ENCODE measurements around the gene SPRR2D.
"Not testable (repeated sequence)": the region's sequence is repeated elsewhere in the genome, so short reads cannot be mapped to it uniquely, and the experiment has no call there.

SPRR2D gene

DNA sequence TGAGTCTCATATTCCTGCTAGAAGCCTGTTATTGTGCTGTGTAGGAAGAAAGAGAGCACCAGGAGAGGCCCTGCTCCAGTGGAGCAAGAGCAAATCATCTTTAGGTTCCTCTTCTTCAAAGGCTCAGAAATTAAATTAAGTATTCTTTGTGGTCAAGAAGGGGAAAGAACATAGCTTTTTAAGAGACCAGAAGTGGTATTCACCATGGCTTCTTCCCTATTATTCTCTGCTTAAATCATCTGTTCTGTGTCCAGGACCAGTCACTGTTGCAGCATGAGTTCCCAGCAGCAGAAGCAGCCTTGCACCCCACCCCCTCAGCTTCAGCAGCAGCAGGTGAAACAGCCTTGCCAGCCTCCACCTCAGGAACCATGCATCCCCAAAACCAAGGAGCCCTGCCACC lies 8.8 kb downstream of the SPRR2D start:
- TF ChIP-seq ZNF274 (IDR thresholded peaks at IDR 0.05; ENCODE audit: low read depth, low read length), result no peak
- H3K4me3 ChIP-seq (ENCODE audit: low read length), result no peak overlapping the region

DNA sequence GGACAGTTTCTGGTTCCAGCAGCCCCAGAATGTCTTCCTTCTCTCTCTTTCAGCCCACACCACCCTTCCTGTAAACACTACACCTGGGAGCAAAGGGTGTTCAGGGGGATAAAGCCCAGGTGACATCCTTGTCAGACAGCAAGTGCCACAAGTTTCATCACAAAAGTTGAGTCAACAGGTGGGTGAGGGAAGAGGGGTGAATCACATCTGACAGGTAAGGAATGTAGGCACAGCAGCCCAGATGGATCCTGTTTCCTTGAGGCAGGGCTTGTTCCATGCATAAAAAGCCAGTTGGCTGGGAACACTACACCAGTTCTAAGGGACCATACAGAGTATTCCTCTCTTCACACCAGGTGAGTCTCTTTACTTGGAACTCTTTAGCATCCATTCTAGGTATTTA lies 10.0 kb downstream of the SPRR2D start, which contains the start of gene SPRR1B:
Gene SPRR1B, plus strand, starts transcription at position 309 of the 400 bp plus-strand sequence. CDS start 1,143 bp downstream, outside the sequence.
- TF ChIP-seq ZNF274 (IDR thresholded peaks at IDR 0.05; ENCODE audit: low read depth, low read length), result no peak
- H3K4me3 ChIP-seq (ENCODE audit: low read length), result no peak within 1 kb of the TSS

DNA sequence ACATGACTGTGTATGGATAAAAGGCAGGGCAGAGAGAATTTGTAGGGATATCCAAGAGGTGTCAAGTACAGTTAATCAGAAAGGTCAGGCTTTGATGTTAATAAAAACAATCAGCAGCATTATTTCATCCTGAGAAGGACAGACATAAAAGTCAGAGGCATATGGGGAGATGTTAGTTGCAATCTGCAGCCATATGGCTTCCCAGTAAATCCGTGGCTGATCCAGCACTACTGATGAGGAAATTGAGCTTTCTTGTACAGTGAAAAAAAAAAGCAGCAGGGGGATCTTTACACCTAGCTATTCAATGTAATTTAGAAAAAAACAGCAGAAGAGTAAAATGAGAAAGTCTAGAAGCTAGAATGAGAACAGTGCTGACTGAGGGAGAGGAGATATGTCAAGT lies 12.2 kb downstream of the SPRR2D start:
- no peak for TF ChIP-seq ZNF274 (IDR thresholded peaks at IDR 0.05; ENCODE audit: low read depth, low read length)
- H3K4me3 ChIP-seq (ENCODE audit: low read length), result no peak overlapping the region

DNA sequence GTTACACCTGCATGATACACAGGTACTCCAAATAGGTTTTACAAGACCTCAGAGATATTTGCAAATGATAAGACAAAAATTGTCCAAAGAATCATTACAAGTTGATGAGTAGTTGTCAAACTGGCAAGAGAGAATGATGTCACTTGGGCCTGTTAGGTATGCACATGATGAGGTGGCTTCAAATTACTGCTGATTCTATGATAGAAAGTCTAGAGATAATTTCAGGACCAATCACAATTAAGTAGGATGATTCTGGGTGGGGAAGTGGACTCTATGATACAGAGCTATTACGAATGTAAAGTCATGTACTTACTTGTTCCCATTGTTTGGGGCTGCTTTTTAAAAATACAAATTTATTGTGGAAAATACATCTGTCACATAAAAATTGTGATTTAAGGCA lies 15.1 kb downstream of the SPRR2D start:
- TF ChIP-seq ZNF274 (IDR thresholded peaks at IDR 0.05; ENCODE audit: low read depth, low read length), result no peak
- H3K4me3 ChIP-seq (ENCODE audit: low read length), result no peak overlapping the region

DNA sequence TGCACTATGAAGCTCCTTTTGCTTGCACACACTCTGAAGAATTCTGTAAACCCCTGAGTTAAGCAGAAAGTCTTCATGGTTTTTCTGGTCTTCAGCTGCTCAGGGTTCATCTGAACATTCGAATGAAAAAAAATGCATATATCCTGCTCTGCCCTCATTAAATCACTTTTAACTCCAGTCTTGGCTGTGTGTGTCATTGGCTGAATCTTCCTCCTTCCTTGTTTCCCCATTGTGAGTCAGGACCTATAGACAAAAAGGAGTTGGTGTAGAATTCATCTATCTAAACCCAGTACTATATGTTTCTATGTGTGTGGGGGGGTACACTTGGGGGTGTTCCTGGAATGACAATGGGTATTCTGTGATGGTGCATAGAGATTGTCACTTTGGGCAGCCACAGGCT lies 16.5 kb downstream of the SPRR2D start:
- no peak overlapping the region for H3K4me3 ChIP-seq (ENCODE audit: low read length)
- TF ChIP-seq ZNF274 (IDR thresholded peaks at IDR 0.05; ENCODE audit: low read depth, low read length), result no peak

DNA sequence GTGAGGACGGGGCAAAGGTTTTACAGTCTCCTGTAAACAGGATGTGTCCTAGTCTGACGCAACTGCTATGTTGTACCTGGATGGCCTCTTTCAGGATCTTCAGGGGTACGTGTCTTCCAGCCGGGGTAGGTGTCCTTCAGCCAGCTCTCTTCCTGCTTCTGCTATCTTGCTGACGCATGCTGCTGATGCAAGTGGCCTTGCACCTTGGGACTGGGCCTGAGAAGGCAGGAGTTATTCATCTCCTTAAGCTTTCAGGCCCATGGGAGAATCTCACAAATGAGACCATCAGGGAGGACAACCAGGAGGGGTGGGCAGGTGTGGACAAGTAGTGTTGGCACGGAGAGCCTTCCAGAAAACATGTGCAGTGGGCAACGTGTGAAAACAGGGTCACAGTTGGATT lies 17.8 kb downstream of the SPRR2D start:
- TF ChIP-seq ZNF274 (IDR thresholded peaks at IDR 0.05; ENCODE audit: low read depth, low read length), result no peak
- H3K4me3 ChIP-seq (ENCODE audit: low read length), result no peak overlapping the region

DNA sequence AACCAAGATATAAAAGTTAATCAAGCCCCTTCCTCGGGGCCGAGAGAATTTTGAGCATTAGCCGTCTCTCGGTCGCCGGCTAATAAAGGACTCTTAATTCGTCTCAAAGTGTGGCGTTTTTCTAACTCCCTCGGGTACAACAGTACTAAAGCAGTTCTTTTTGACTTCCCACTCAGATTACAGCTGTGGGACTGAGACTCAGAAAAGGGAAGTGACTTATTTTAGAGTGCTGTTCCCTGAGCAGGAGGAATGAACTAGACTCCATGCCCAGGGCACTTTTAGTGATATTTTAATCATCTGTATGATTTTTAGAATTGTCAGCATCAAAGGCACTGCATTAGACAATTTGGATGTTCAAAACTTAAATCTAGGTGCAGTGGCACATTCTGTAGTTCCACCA lies 18.6 kb downstream of the SPRR2D start:
- H3K4me3 ChIP-seq (ENCODE audit: low read length), result not testable (repeated sequence)

DNA sequence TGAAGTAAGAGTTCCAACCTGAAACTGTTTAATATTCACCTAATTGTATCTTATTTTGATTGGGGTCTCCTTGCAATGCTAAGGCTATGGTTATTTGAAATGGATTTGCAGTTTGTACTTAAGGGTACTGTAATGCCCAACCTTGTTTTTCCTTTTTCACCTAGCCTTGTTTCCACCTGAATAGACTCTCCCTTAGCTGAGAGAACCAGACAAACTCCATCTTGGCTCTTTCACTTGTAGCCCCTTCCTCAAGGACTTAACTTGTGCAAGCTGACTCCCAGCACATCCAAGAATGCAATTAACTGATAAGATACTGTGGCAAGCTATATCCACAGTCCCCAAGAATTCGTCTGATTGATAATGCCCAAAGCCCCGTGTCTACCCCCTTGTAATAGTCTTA lies 19.1 kb downstream of the SPRR2D start:
- not testable (repeated sequence) for H3K4me3 ChIP-seq (ENCODE audit: low read length)

DNA sequence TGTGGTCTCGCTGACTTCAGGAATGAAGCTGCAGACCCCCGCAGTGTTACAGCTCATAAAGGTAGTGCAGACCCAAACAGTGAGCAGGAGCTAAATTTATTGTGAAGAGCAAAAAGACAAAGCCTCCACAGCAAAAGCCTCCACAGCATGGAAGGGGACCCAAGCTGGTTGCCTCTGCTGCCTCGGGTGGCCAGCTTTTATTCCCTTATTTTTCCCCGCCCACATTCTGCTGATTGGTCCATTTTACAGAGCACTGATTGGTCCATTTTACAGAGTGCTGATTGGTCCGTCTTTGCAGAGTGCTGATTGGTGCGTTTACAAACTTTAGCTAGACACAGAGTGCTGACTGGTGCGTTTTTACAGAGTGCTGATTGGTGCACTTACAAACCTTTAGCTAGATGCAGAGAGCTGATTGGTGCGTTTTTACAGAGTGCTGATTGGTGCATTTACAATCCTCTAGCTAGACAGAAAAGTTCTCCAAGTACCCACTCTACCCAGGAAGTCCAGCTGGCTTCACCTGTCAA lies 29.6 kb downstream of the SPRR2D start:
- not testable (repeated sequence) for H3K4me3 ChIP-seq (ENCODE audit: low read length)

DNA sequence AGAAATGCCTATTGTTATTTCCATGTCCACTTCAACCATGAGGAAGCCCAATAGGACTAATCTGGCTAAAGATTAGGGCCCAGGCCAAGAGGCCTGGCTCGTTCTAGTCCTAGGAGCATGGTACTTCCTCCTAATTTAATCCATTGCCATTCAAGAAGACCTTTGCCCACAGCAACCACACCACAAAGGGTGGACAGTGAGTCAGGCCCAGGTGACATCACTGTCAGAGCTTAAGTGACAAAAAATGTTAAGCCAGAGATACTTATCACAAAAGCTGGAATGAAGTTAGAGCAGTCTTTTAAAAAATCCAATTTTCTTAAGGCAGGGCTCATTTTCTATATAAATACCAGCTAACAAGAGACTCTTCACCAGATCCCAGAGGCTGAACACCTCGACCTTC lies 39.5 kb downstream of the SPRR2D start, which contains the start of gene SPRR3:
Gene SPRR3, plus strand, starts transcription at position 368 of the 400 bp plus-strand sequence. CDS start 1,272 bp downstream, outside the sequence.
- no peak for TF ChIP-seq ZNF274 (IDR thresholded peaks at IDR 0.05; ENCODE audit: low read depth, low read length)
- H3K4me3 ChIP-seq (ENCODE audit: low read length), result no peak within 1 kb of the TSS

DNA sequence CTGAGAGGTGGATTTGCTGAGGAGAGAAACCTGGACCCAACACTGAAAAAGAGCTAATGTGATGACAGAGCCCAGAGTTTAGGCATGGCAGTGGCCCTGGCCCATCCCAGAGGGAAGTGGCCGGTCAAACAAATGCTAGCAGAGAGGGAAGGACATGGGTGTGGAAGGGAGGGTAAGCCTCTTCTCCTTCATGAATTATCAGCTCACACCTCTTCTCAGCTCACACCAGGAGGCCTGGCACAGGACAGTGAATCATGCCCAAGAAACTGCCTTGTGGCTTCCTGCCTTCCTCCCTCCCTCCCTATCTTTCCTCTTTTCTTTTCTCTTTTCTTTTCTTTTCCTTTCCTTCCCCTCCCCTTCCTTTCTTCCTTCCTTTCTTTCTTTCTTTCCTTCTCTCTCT lies 40.6 kb downstream of the SPRR2D start:
- no peak for TF ChIP-seq ZNF274 (IDR thresholded peaks at IDR 0.05; ENCODE audit: low read depth, low read length)
- H3K4me3 ChIP-seq (ENCODE audit: low read length), result no peak overlapping the region

DNA sequence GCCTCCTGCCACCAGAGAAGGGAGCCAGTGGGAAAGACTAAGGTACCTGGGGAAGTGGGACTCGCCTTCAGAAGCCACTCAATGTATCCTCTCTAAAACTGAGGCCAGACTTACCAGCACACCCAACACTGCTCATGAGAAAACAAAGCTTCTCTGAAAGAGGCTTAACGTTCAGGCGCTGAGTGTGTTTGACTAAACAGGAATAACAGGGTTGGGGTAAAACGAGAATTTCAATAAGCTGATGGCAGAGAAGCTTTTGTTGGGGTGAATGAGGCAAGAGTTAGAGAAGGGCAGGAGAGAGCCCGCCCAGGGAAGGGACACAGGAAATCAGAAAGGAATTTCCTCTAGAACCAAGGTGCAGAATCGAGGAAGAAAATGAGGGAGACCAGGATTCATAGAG lies 41.1 kb downstream of the SPRR2D start:
- TF ChIP-seq ZNF274 (IDR thresholded peaks at IDR 0.05; ENCODE audit: low read depth, low read length), result no peak
- H3K4me3 ChIP-seq (ENCODE audit: low read length), result no peak overlapping the region

DNA sequence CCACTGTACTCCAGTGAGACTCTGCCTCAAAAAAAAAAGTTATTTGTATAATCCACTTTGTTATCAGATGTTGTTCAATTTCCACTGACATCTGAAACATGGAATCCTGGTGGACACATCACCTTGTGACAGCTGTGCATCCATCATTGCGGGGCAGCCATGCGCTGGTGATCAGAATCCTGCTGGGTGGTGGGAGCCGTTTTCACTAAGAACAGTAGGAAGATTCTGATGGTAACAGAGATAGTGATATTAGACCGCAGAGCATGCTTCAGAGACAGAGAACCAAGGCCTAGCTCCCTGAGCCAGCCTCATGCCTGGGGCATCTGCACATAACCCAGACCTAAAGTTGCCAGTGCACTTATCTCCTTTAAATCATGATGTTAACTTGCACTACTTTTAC lies 42.4 kb downstream of the SPRR2D start:
- TF ChIP-seq ZNF274 (IDR thresholded peaks at IDR 0.05; ENCODE audit: low read depth, low read length), result no peak
- H3K4me3 ChIP-seq (ENCODE audit: low read length), result no peak overlapping the region

DNA sequence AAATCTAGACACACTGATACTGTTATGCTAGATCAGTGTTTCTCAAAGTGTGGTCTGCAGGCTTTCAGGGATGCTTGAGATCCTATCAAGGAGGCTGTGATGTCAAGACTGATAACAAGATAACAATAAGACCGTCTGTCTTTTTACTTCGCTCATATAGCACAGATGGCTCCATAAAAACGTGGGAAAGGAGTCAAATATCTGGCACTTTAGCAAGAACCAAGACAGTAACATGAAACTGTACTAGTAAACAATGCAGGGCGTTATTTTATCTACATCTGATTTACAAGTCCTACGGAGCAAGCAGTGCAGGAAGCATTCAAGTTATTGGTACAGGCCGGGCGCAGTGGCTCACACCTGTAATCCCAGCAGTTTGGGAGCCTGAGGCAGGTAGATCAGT lies 43.0 kb downstream of the SPRR2D start:
- no peak for TF ChIP-seq ZNF274 (IDR thresholded peaks at IDR 0.05; ENCODE audit: low read depth, low read length)
- no peak overlapping the region for H3K4me3 ChIP-seq (ENCODE audit: low read length)

DNA sequence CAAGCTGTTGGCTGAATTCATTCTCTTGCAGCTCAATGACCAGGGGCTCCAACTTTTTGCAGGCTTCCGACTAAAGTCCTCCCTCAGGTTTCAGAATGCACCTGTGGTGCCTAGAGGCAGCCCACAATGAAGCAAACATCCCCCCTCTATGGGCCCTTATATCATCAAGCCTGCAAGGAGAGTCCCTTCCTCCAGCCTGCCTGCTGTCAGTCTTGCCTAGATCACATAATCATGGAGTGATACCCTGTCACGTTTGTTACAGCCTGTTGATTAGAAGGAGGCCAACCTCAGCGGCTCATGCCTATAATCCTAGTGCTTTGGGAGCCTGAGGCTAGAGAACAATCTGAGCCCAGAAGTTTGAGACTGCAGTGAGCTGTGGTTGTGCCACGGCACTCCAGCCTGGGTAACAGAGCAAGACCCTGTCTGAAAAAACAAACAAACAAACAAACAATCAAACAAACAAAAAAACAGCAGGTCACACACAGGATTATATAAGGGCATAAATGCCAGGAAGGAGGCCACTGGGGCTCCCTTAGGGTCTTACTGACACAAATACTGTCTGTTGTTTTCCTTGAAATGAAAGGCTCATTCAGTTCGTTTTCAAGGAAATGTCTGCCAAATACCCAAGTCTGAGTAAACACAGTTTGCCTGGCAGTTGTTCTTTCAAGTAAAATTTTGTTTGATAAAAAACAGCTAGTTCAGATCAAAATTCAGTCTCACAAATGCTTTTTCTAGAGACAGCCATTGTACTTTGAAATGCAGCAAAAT lies 44.1 kb downstream of the SPRR2D start:
- H3K4me3 ChIP-seq (ENCODE audit: low read length), result no peak overlapping the region
- TF ChIP-seq ZNF274 (IDR thresholded peaks at IDR 0.05; ENCODE audit: low read depth, low read length), result no peak

DNA sequence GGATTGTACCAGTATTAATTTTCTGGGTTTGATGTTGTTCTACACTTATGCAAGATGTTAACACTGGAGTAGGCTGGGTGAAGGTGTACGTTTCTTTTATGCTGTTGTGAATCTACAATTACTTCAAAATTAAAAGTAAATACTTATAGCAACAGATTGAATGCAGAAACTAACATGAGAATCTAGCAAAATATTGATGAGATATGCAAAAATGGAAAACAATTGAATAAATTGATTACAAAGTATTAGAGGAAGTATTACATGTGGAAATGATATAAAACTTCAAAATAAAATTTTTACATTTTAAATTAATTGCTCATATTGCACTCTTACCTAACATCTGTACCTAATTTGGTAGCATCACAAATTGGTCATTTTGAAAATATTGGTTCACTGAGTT lies 45.1 kb downstream of the SPRR2D start:
- TF ChIP-seq ZNF274 (IDR thresholded peaks at IDR 0.05; ENCODE audit: low read depth, low read length), result no peak
- no peak overlapping the region for H3K4me3 ChIP-seq (ENCODE audit: low read length)

Measured in GM08714 (cell line).